HepG2 (cell line): ENCODE data around the gene SFI1. TPM values are rescaled to one million over a fixed set of nuclear protein-coding genes. Genes with fewer than 3 reads are reported as not detected.

Experiments used
- AHR ChIP-seq: IDR thresholded peaks from 2 replicates; pipeline ENCODE4 v1.6.1; 2018; ENCODE audit warnings: missing genetic modification reagents, missing compliant biosample characterization
- CEBPB ChIP-seq: IDR thresholded peaks from 2 replicates; pipeline ENCODE4 v1.6.1; 2011; ENCODE audit warnings: low read depth, low read length, improper control_type of control experiment, borderline replicate concordance
- CENPX ChIP-seq: sonication (generic); formaldehyde crosslinking; IDR thresholded peaks from 2 replicates; pipeline ENCODE4 v1.9.0; 2021; ENCODE audit warnings: mild to moderate bottlenecking, missing genetic modification reagents, moderate library complexity
- E2F2 ChIP-seq: sonication (generic); formaldehyde crosslinking; IDR thresholded peaks from 2 replicates; pipeline ENCODE4 v1.4.0; 2020; ENCODE audit warnings: missing genetic modification reagents, borderline replicate concordance
- EHMT2 ChIP-seq: fragments of 200-600 bp; sonication (generic); IDR thresholded peaks from 2 replicates; pipeline ENCODE4 v1.7.0; 2017; ENCODE audit warnings: antibody characterized with exemption, low read depth, low read length, borderline replicate concordance
- GFI1 ChIP-seq: sonication (generic); formaldehyde crosslinking; IDR thresholded peaks from 2 replicates; pipeline ENCODE4 v1.5.0; 2020; ENCODE audit warnings: missing genetic modification reagents, mild to moderate bottlenecking, borderline replicate concordance
- GLMP ChIP-seq: sonication (generic); formaldehyde crosslinking; IDR thresholded peaks from 2 replicates; pipeline ENCODE4 v1.9.0; 2021; ENCODE audit warnings: missing genetic modification reagents, mild to moderate bottlenecking, borderline replicate concordance
- MATR3 ChIP-seq: sonication (generic); formaldehyde crosslinking; IDR thresholded peaks from 2 replicates; pipeline ENCODE4 v1.4.0; 2020; ENCODE audit warnings: missing genetic modification reagents
- MEIS1 ChIP-seq: sonication (generic); formaldehyde crosslinking; IDR thresholded peaks from 2 replicates; pipeline ENCODE4 v1.9.0; 2021; ENCODE audit warnings: mild to moderate bottlenecking, missing genetic modification reagents, moderate library complexity, borderline replicate concordance
- MTF1 ChIP-seq: sonication (generic); formaldehyde crosslinking; IDR thresholded peaks from 2 replicates; pipeline ENCODE4 v1.5.0; 2020; ENCODE audit warnings: missing genetic modification reagents
- NR1H2 ChIP-seq: sonication (generic); formaldehyde crosslinking; IDR thresholded peaks from 2 replicates; pipeline ENCODE4 v1.8.1; 2022; ENCODE audit warnings: low read depth, missing genetic modification reagents, borderline replicate concordance
- ONECUT2 ChIP-seq: sonication (generic); formaldehyde crosslinking; IDR thresholded peaks from 2 replicates; pipeline ENCODE4 v1.4.0; 2020; ENCODE audit warnings: missing genetic modification reagents
- PHF5A ChIP-seq: IDR thresholded peaks from one replicate; pipeline ENCODE4 v1.6.1; 2018; ENCODE audit warnings: low read depth, missing genetic modification reagents; ENCODE audit not compliant: unreplicated experiment
- POGZ ChIP-seq: sonication (generic); formaldehyde crosslinking; IDR thresholded peaks from 2 replicates; pipeline ENCODE4 v1.4.0; 2020; ENCODE audit warnings: mild to moderate bottlenecking, missing genetic modification reagents
- RFX3 ChIP-seq: IDR thresholded peaks from 2 replicates; pipeline ENCODE4 v1.6.1; 2016; ENCODE audit warnings: missing biosample characterization, missing genetic modification reagents
- SATB2 ChIP-seq: sonication (generic); formaldehyde crosslinking; IDR thresholded peaks from 2 replicates; pipeline ENCODE4 v1.5.0; 2020; ENCODE audit warnings: missing genetic modification reagents
- SNAI1 ChIP-seq: sonication (generic); formaldehyde crosslinking; IDR thresholded peaks from 2 replicates; pipeline ENCODE4 v1.5.0; 2020; ENCODE audit warnings: mild to moderate bottlenecking, missing genetic modification reagents, borderline replicate concordance
- TCF7 ChIP-seq: sonication (generic); IDR thresholded peaks from 2 replicates; pipeline ENCODE4 v1.6.1; 2016; ENCODE audit warnings: antibody characterized with exemption, low read depth
- ZMYM4 ChIP-seq: sonication (generic); formaldehyde crosslinking; IDR thresholded peaks from 2 replicates; pipeline ENCODE4 v1.8.1; 2023; ENCODE audit warnings: mild to moderate bottlenecking, missing genetic modification reagents
- ZNF256 ChIP-seq: sonication (generic); formaldehyde crosslinking; conservative IDR thresholded peaks from 2 replicates; pipeline ENCODE4 v1.4.0; 2020; ENCODE audit warnings: missing genetic modification reagents
- ZNF557 ChIP-seq: sonication (generic); formaldehyde crosslinking; IDR thresholded peaks from 2 replicates; pipeline ENCODE4 v1.4.0; 2020; ENCODE audit warnings: missing genetic modification reagents
- ZNF660 ChIP-seq: sonication (generic); formaldehyde crosslinking; IDR thresholded peaks from 2 replicates; pipeline ENCODE4 v1.5.1; 2020; ENCODE audit warnings: mild to moderate bottlenecking, low read depth, missing genetic modification reagents, borderline replicate concordance
- ZNF780A ChIP-seq: sonication (generic); formaldehyde crosslinking; IDR thresholded peaks from 2 replicates; pipeline ENCODE4 v1.8.0; 2022; ENCODE audit warnings: mild to moderate bottlenecking, missing genetic modification reagents, moderate library complexity
- polyA plus RNA-seq, 8 experiments: library from polyadenylated mRNA; depleted of rRNA in 3 of 8; stranded (reverse) in 7 of 8; unstranded in 1 of 8; fragments of >200 nt; fragmentation: Illumina TruSeq in 4 of 8; extraction: Trizol in 4 of 8; gene quantifications; 2 replicates each; pipeline versions ENCODE4 v1.2.1 to v1.2.3, GENCODE V29; 2011 to 2016; ENCODE audit warnings: low read depth in 4 of 8, missing spikeins in 1 of 8, mixed read lengths in 1 of 8; ENCODE audit not compliant: insufficient read depth in 1 of 8
- total RNA-seq, 5 experiments: library from RNA; depleted of rRNA; stranded (reverse); fragments of >200 nt; fragmentation: Illumina TruSeq; extraction: Trizol; gene quantifications; 2 replicates each; pipeline ENCODE4 v1.2.3, GENCODE V29; 2016; ENCODE audit warnings: low read depth in 1 of 5
- TF ChIP-seq, protein P1 (sequence below): sonication (generic); formaldehyde crosslinking; conservative IDR thresholded peaks from 2 replicates; pipeline ENCODE4 v1.4.0; 2020; ENCODE audit warnings: missing genetic modification reagents
- TF ChIP-seq, protein P2 (sequence below): sonication (generic); formaldehyde crosslinking; IDR thresholded peaks from 2 replicates; pipeline ENCODE4 v1.4.0; 2020; ENCODE audit warnings: missing genetic modification reagents, mild to moderate bottlenecking, borderline replicate concordance

The SFI1 gene
- total and polyA plus RNA-seq, 2 of the 13 experiments (the other 11 are each of a cell fraction or from before 2014, with no cell fraction given): 20.5 to 40.1 TPM

GRCh38 chr22:31630331-31631329 lies 134.3 kb downstream of the SFI1 start (continued):
- no peak for TF ChIP-seq GFI1
- no peak for TF ChIP-seq CEBPB
- no peak for TF ChIP-seq TCF7
- no peak for TF ChIP-seq ZNF660 (CRISPR knock-in tag)
- peak; percentile 36; the same call in 1 of the 2 replicates for TF ChIP-seq POGZ (CRISPR knock-in tag)
- TF ChIP-seq, protein P1, sequence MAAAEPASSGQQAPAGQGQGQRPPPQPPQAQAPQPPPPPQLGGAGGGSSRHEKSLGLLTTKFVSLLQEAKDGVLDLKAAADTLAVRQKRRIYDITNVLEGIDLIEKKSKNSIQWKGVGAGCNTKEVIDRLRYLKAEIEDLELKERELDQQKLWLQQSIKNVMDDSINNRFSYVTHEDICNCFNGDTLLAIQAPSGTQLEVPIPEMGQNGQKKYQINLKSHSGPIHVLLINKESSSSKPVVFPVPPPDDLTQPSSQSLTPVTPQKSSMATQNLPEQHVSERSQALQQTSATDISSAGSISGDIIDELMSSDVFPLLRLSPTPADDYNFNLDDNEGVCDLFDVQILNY (CRISPR knock-in tag): no peak
- no peak for TF ChIP-seq PHF5A
- TF ChIP-seq ONECUT2 (CRISPR knock-in tag): no peak
- no peak for TF ChIP-seq EHMT2
- no peak for TF ChIP-seq ZNF557
- TF ChIP-seq AHR: no peak
- TF ChIP-seq MTF1 (CRISPR knock-in tag): no peak
- no peak for TF ChIP-seq GLMP (CRISPR knock-in tag)
- 0 out of 2 replicates have a peak, but pooled peaks have one; percentile 26 for TF ChIP-seq SNAI1 (CRISPR knock-in tag)
- TF ChIP-seq NR1H2 (CRISPR knock-in tag): no peak
- no peak for TF ChIP-seq CENPX (CRISPR knock-in tag)
- no peak for TF ChIP-seq MATR3
- no peak for TF ChIP-seq ZMYM4 (CRISPR knock-in tag)
- TF ChIP-seq RFX3 (CRISPR knock-in tag): no peak
- TF ChIP-seq MEIS1 (CRISPR knock-in tag): no peak
- TF ChIP-seq E2F2 (CRISPR knock-in tag): no peak
- TF ChIP-seq SATB2 (CRISPR knock-in tag): no peak
- TF ChIP-seq ZNF780A (CRISPR knock-in tag): no peak
- no peak for TF ChIP-seq ZNF256 (CRISPR knock-in tag)
- TF ChIP-seq, protein P2, sequence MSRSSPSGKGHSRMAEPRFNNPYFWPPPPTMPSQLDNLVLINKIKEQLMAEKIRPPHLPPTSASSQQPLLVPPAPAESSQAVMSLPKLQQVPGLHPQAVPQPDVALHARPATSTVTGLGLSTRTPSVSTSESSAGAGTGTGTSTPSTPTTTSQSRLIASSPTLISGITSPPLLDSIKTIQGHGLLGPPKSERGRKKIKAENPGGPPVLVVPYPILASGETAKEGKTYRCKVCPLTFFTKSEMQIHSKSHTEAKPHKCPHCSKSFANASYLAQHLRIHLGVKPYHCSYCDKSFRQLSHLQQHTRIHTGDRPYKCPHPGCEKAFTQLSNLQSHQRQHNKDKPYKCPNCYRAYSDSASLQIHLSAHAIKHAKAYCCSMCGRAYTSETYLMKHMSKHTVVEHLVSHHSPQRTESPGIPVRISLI (CRISPR knock-in tag): no peak; the same call in 1 of the 2 replicates
